ENCODE data around the gene PTDSS2.

- TF ChIP-seq POLR2A (IDR thresholded peaks at IDR 0.05; ENCODE audit: low read depth, low read length) (no peak), POLR2AphosphoS5 (IDR thresholded peaks at IDR 0.05; ENCODE audit: low read depth, low read length) (no peak)
Observed at GRCh38 chr11:490186-490929, 40.3 kb downstream of the PTDSS2 start.

Data from GM12892 (cell line).